Cardiac septum (tissue), 1 donor: ENCODE measurements around the gene PHF3. TPM values are rescaled to one million over a fixed set of nuclear protein-coding genes. Genes with fewer than 3 reads are reported as not detected.

Experiments
- DNase-seq: peaks from one replicate; pipeline ENCODE4 v3.0.0-alpha.2; 2020; ENCODE audit warnings: low spot score
- intact Hi-C: fragments of 100-400 bp; cut with DNase I; formaldehyde crosslinking; loops from one replicate; pipeline ENCODE4 v1.14.0; 2022
- long read RNA-seq: library from polyadenylated mRNA; unstranded; transcript quantifications from one replicate; pipeline ENCODE4 v2.0.0, GENCODE V29; 2021
- total RNA-seq: library from RNA; stranded (reverse); fragmentation: NEBNext Ultra II Directional; extraction: Animal tissue kit (Norgen Biotek cat#: 25700); gene quantifications from one replicate; pipeline ENCODE4 v1.2.1, GENCODE V29; 2021
- donor health status: DM: no; HTN: no; CAD: no.

PHF3 gene, protein sequence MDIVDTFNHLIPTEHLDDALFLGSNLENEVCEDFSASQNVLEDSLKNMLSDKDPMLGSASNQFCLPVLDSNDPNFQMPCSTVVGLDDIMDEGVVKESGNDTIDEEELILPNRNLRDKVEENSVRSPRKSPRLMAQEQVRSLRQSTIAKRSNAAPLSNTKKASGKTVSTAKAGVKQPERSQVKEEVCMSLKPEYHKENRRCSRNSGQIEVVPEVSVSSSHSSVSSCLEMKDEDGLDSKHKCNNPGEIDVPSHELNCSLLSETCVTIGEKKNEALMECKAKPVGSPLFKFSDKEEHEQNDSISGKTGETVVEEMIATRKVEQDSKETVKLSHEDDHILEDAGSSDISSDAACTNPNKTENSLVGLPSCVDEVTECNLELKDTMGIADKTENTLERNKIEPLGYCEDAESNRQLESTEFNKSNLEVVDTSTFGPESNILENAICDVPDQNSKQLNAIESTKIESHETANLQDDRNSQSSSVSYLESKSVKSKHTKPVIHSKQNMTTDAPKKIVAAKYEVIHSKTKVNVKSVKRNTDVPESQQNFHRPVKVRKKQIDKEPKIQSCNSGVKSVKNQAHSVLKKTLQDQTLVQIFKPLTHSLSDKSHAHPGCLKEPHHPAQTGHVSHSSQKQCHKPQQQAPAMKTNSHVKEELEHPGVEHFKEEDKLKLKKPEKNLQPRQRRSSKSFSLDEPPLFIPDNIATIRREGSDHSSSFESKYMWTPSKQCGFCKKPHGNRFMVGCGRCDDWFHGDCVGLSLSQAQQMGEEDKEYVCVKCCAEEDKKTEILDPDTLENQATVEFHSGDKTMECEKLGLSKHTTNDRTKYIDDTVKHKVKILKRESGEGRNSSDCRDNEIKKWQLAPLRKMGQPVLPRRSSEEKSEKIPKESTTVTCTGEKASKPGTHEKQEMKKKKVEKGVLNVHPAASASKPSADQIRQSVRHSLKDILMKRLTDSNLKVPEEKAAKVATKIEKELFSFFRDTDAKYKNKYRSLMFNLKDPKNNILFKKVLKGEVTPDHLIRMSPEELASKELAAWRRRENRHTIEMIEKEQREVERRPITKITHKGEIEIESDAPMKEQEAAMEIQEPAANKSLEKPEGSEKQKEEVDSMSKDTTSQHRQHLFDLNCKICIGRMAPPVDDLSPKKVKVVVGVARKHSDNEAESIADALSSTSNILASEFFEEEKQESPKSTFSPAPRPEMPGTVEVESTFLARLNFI (N-terminal part only)
- total RNA-seq: 38.8 TPM
- long read RNA-seq, full-length matches to known transcripts: 2 of 26 reads
- long read RNA-seq, partial matches to known transcripts: 13 of 26 reads
- long read RNA-seq, other reads (novel, unspliced or antisense): 11 of 26 reads

GRCh38 chr6:63635588-63636517 lies at the start of gene PHF3:
Gene PHF3, plus strand, starts transcription at chr6:63635802. Its CDS starts 10,750 bp downstream, at chr6:63646552.
- DNase-seq: peak; percentile 94
- intact Hi-C loops: loop anchor here (2.0 kb wide), 1 partner anchor 63 kb away; the partner anchor contains the start of genes LOC128125822 and PTP4A1

- no peak for DNase-seq
- intact Hi-C loops: no loop called here
These were observed 45.6 kb upstream of the PHF3 start for GRCh38 chr6:63589952-63590411.

GRCh38 chr6:63592886-63593285 lies 42.7 kb upstream of the PHF3 start:
- intact Hi-C loops: no loop called here
- DNase-seq: no peak

- no peak for DNase-seq
- intact Hi-C loops: loop anchor here (2.0 kb wide), 1 partner anchor 165 kb away; no protein-coding TSS in a partner anchor
These were observed 38.2 kb upstream of the PHF3 start for GRCh38 chr6:63597141-63598048.

DNA sequence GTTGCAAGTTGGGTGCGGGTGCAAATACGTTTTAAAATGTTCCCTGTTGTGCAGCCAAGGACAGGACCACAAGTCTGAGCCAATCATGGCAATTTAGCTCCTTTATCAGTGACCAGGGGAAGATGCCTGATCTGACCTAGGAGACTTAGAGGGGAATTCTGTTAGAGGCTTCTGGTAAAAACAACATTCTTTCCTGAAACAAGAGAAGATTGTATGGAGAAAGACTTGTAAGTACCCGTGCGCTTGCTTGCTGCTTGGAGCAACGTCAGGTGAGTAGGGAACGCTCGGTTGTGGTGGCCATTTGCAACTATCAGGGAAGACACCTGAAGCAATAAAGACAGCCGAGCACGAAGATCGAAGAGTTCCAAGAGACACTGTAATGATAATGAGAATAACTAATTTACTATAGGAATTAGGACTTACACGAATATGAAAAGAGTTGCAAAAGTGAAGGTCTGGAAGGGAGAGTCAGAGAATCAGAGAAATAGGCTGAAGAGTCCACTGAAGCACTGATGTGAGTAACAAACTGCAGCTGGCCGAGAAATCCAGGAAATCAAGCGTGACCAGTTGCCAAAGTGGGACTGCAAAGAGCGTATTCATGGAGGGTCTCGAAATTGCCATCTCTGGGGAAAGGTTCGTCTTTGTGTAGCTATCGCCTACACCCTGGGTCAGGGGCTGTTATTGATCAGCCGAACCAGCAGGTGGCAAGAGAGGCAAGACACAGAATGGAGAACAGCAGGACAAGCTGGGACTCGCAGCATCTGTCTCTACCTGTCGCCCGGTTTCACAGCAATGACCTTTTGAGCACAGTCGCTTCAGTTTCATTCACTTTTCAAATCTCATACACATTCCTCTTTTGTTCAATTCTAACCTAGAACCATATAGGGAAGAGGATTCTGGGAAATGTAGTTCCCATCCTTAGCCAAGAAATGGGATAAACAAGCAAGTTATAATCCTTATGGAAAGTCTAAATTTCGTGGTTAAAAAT lies 37.3 kb upstream of the PHF3 start:
- DNase-seq: peak; percentile 80
- intact Hi-C loops: loop anchor here (2.0 kb wide), 1 partner anchor 164 kb away; no protein-coding TSS in a partner anchor

- intact Hi-C loops: loop anchor here (2.0 kb wide), 1 partner anchor 164 kb away; no protein-coding TSS in a partner anchor
- DNase-seq: no peak
These were observed 36.4 kb upstream of the PHF3 start for GRCh38 chr6:63599243-63599642.

DNA sequence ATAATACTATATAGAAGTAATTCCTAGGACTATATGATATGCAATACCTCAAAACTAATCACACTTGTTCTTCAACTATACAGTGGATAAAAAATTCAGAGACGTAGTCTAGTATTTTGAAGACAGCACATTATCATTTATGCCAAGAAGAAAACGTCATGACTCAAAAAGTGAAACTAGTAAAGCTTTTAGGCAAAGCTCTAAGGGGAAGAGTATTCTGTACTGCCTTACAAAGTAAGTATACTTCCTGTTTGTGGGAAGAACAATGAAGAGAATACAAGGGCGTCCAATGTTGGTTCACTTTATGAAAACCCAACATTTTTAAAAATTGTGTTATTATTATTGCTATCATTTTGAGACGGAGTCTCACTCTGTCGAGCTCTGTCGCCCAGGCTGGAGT lies 35.5 kb upstream of the PHF3 start:
- no peak for DNase-seq
- intact Hi-C loops: no loop called here

DNA sequence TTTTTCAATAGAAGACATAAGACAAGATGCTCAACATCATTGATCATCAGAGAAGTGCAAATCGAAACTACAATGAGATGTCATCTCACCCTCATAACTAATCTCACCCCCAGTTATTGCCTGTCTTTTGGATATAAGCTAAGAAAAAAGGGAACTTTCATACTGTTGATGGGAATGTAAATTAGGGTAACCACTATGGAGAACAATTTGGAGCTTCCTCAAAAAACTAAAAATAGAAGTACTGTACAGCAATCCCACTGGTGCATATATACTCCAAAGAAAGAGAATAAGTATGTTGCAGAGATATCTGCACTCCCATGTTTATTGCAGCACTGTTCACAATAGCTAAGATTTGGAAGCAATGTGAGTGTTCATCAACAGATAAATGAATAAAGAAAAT lies 26.4 kb upstream of the PHF3 start:
- intact Hi-C loops: no loop called here
- DNase-seq: no peak

GRCh38 chr6:63610944-63611343 lies 24.7 kb upstream of the PHF3 start:
- no peak for DNase-seq
- intact Hi-C loops: no loop called here

GRCh38 chr6:63611560-63611959 lies 24.0 kb upstream of the PHF3 start:
- DNase-seq: no peak
- intact Hi-C loops: no loop called here

DNA sequence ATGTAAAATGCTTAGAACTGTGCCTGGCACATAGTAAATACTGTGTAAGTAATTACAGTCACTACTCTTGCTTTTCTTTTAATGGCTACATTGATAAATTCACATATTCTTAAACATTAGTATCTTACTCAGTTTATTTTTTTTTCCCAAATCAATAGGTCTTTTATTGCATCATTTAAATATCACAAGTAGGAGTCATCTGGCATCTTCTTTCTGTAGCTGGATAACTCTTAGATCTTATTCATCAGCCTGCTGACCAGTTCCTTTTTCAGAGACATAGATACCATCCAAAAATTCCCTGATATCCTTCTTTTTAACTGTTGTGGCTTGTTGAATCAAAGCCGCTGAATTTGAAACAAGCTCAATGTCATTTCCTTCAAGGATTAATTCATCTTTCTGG lies 20.0 kb upstream of the PHF3 start:
- no peak for DNase-seq
- intact Hi-C loops: no loop called here

DNA sequence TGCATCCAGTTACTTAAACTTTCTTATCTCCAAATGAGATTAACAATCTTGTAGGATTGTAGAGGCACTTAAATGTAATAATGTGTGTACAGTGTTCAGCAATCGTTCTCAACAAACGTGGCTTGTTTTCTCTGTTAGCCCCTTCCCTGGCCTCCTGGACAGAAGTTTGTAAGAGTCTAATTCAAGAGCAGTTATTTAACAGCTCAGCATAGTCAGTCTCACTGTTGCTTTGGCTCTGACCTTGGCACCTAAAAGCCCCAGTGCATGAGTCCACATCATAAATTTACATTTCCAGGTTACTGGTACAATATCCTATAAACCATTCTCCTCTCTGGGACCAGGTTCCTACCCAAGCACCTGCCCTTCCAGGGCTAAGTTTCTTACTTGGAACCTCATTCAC lies 11.5 kb upstream of the PHF3 start:
- no peak for DNase-seq
- intact Hi-C loops: no loop called here

DNA sequence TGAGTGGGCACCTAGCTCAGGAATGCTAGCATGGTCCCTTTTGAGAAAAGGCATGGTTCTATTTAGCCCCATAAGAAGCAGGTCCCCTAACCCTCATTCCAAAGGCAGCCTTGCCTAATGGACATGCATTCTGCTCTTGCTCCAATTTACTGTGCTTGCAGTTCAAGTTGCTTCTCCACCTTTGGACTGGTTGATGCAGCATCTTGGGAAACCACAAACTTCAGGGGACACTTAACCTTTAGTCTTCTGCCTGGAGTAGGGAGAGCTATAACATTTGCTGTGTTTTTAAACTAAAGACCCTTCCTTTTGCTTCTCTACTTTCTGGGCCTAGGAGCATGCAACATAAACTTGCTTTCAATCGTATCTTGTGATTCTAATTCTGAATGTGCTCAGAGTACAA lies 5.1 kb upstream of the PHF3 start:
- no peak for DNase-seq
- intact Hi-C loops: no loop called here

GRCh38 chr6:63634630-63635029 lies 972 bp upstream of the PHF3 start:
- intact Hi-C loops: loop anchor here (2.0 kb wide), 1 partner anchor 62 kb away; the partner anchor contains the start of genes LOC128125822 and PTP4A1
- DNase-seq: no peak

GRCh38 chr6:63635215-63635587 lies 401 bp upstream of the PHF3 start:
- intact Hi-C loops: loop anchor here (2.0 kb wide), 1 partner anchor 62 kb away; the partner anchor contains the start of genes LOC128125822 and PTP4A1
- DNase-seq: no peak

DNA sequence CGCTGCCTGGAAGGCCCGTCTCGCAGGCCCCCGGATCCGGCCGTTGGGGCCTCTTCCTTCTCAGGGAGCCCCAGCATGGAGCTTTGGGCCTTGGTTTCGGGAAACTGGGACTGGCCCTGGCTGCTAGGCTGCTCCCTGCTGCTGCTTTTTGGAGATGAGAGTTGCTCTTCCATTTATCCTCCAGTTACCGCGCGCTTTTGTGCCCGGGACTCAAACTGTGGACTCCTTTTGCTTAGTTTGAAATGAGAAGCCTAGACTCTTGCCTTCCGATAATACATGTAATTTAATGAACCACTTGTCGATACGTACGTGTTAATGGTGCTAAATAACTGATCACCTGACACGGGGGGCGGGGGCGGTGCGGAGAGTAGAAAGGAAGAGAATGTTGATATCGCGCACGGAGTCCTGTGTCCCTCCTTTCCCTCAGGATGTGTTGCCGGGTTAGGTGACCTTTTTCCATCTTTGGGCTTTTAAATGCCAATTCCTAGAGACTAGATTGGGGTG lies 968 bp downstream of the PHF3 start:
- intact Hi-C loops: no loop called here
- DNase-seq: peak; percentile 74
